Naive thymus-derived CD4-positive, alpha-beta T cell (primary cell): ENCODE data around the gene SLC22A17. TPM values are rescaled to one million over a fixed set of nuclear protein-coding genes. Genes with fewer than 3 reads are reported as not detected.

Source experiments
- ATAC-seq: fragments of 150-1000 bp; cut with Tn5 transposase; 2 replicates; pipeline ENCODE4 v1.10.0; 2021; ENCODE audit warnings: mild to moderate bottlenecking, moderate library complexity
- CTCF ChIA-PET: fragments of 350-600 bp; sonication (Branson Sonifier 250); formaldehyde crosslinking; loops from one replicate; lab custom pipeline; 2021; ENCODE audit warnings: antibody characterized with exemption; lab: Charles Lee
- POLR2A ChIA-PET: fragments of 350-600 bp; sonication (Branson Sonifier 250); formaldehyde crosslinking; loops from one replicate; lab custom pipeline; 2021; ENCODE audit warnings: antibody characterized with exemption, inconsistent platforms; lab: Charles Lee
- DNase-seq, 9 donors: peaks; one replicate each; pipeline versions ENCODE4 v3.0.0 to v3.0.0-alpha.2; 2020 to 2022; ENCODE audit warnings: mixed read lengths in 1 of 9
- H3K27ac ChIP-seq: one replicate; pipeline ENCODE4 v1.7.0; 2013; ENCODE audit warnings: mild to moderate bottlenecking, low read depth, low read length, moderate library complexity
- H3K27me3 ChIP-seq, 2 donors: one replicate each; pipeline ENCODE4 v1.7.0; 2013; ENCODE audit warnings: low read length in 2 of 2, mild to moderate bottlenecking in 2 of 2, moderate library complexity in 2 of 2; ENCODE audit not compliant: control insufficient read depth in 2 of 2, insufficient read depth in 2 of 2
- H3K36me3 ChIP-seq, 3 experiments: 1 replicate in 2 of 3; 2 replicates in 1 of 3; pipeline ENCODE4 v1.7.0; 2013; ENCODE audit warnings: low read length in 3 of 3, mild to moderate bottlenecking in 3 of 3, moderate library complexity in 1 of 3; ENCODE audit not compliant: insufficient read depth in 3 of 3, control insufficient read depth in 2 of 3
- H3K4me1 ChIP-seq, 2 donors: one replicate each; pipeline ENCODE4 v1.7.0; 2013; ENCODE audit warnings: low read length in 2 of 2, mild to moderate bottlenecking in 2 of 2, moderate library complexity in 1 of 2; ENCODE audit not compliant: control insufficient read depth in 2 of 2, insufficient read depth in 2 of 2
- H3K4me3 ChIP-seq: 2 replicates; pipeline ENCODE4 v1.7.0; 2013; ENCODE audit warnings: mild to moderate bottlenecking, low read length
- H3K9me3 ChIP-seq, 3 experiments: 1 replicate in 2 of 3; 2 replicates in 1 of 3; pipeline ENCODE4 v1.7.0; 2013; ENCODE audit warnings: low read length in 3 of 3; ENCODE audit not compliant: control insufficient read depth in 2 of 3
- H3K27ac Mint-ChIP-seq, 9 donors: one replicate each; pipeline ENCODE4 v1.8.0; 2020 to 2022; ENCODE audit warnings: mixed read lengths in 9 of 9, mild to moderate bottlenecking in 8 of 9, moderate library complexity in 5 of 9, inconsistent platforms in 2 of 9
- H3K27me3 Mint-ChIP-seq, 5 donors: one replicate each; pipeline ENCODE4 v1.8.0; 2021 to 2022; ENCODE audit warnings: mixed read lengths in 5 of 5, mild to moderate bottlenecking in 1 of 5
- H3K36me3 Mint-ChIP-seq, 5 donors: one replicate each; pipeline ENCODE4 v1.8.0; 2020 to 2022; ENCODE audit warnings: mixed read lengths in 5 of 5, mild to moderate bottlenecking in 3 of 5, inconsistent platforms in 1 of 5
- H3K4me1 Mint-ChIP-seq, 7 donors: one replicate each; pipeline ENCODE4 v1.8.0; 2020 to 2022; ENCODE audit warnings: mixed read lengths in 7 of 7, mild to moderate bottlenecking in 3 of 7, inconsistent platforms in 1 of 7
- H3K4me3 Mint-ChIP-seq, 10 donors: one replicate each; pipeline ENCODE4 v1.8.0; 2020 to 2022; ENCODE audit warnings: mild to moderate bottlenecking in 10 of 10, mixed read lengths in 10 of 10, moderate library complexity in 6 of 10, inconsistent platforms in 2 of 10
- H3K9me3 Mint-ChIP-seq, 11 donors: one replicate each; pipeline ENCODE4 v1.8.0; 2020 to 2022; ENCODE audit warnings: mixed read lengths in 11 of 11, mild to moderate bottlenecking in 4 of 11, inconsistent platforms in 1 of 11, moderate library complexity in 1 of 11
- intact Hi-C, 2 donors: fragments of 100-400 bp; cut with micrococcal nuclease; formaldehyde crosslinking; loops; one replicate each; pipeline ENCODE4 v1.15.1; 2023
- polyA plus RNA-seq, 2 donors: library from polyadenylated mRNA; unstranded; fragments of 300-500 nt; fragmentation: Illumina TruSeq; gene quantifications; one replicate each; pipeline ENCODE4 v1.2.3, GENCODE V29; 2021
- total RNA-seq, 6 experiments: library from RNA in 5 of 6; stranded (reverse) in 5 of 6; gene quantifications; 1 replicate in 5 of 6; 2 replicates in 1 of 6; pipeline ENCODE4 v1.2.3 and lab custom pipeline; 2021 to 2026

SLC22A17 gene
- total and polyA plus RNA-seq, 7 experiments from 2014 or later, result 1.9 to 30.0 (median 10.8) TPM

- no peaks in the 10 kb centered on the region for H3K27me3 ChIP-seq
- Mint-ChIP-seq H3K9me3 (no peaks in the 10 kb centered on the region), H3K27ac (no peak overlapping the region), H3K4me1 (peaks cover 10 to 18% (median 15%) of the 10 kb centered on the region in 7 donors), H3K36me3 (peaks cover 0 to 4% (median 0%) of the 10 kb centered on the region in 5 donors), H3K4me3 (no peak overlapping the region), H3K27me3 (peaks cover 0 to 28% (median 15%) of the 10 kb centered on the region in 5 donors)
- H3K9me3 ChIP-seq, result no peaks in the 10 kb centered on the region
- H3K4me3 ChIP-seq, result no peak overlapping the region
- no peak overlapping the region for H3K27ac ChIP-seq
- CTCF ChIA-PET, result no interaction called here
- no peaks in the 10 kb centered on the region for H3K4me1 ChIP-seq
- H3K36me3 ChIP-seq, result peaks cover 0 to 8% (median 0%) of the 10 kb centered on the region in 3 experiments
- POLR2A ChIA-PET, result interaction anchor here (0.6 kb wide), 1 partner anchor 1469 kb away, joined by 3 read pairs; no protein-coding TSS in a partner anchor
- DNase-seq (no peak), ATAC-seq (no peak)
- intact Hi-C loops, result no loop called here
These were observed 4.4 kb downstream of the SLC22A17 start for GRCh38 chr14:23348297-23348655.

GRCh38 chr14:23347406-23348296 is 5.0 kb downstream of the SLC22A17 start:
- Mint-ChIP-seq H3K27ac (no peak overlapping the region), H3K4me1 (peaks cover 5 to 13% (median 8%) of the 10 kb centered on the region in 7 donors), H3K27me3 (peaks cover 0 to 28% (median 11%) of the 10 kb centered on the region in 5 donors), H3K9me3 (no peaks in the 10 kb centered on the region), H3K36me3 (peaks cover 0 to 4% (median 0%) of the 10 kb centered on the region in 5 donors), H3K4me3 (no peak overlapping the region)
- CTCF ChIA-PET, result no interaction called here
- DNase-seq (no peak), ATAC-seq (no peak)
- no peaks in the 10 kb centered on the region for H3K4me1 ChIP-seq
- no peak overlapping the region for H3K27ac ChIP-seq
- peaks cover 0 to 8% (median 0%) of the 10 kb centered on the region in 3 experiments for H3K36me3 ChIP-seq
- no peaks in the 10 kb centered on the region for H3K27me3 ChIP-seq
- no peak overlapping the region for H3K4me3 ChIP-seq
- POLR2A ChIA-PET, result interaction anchor here (0.6 kb wide), 1 partner anchor 1469 kb away, joined by 3 read pairs; no protein-coding TSS in a partner anchor
- no peaks in the 10 kb centered on the region for H3K9me3 ChIP-seq
- intact Hi-C loops, result no loop called here

- Histone ChIP-seq H3K27ac (no peak overlapping the region), H3K4me1 (no peaks in the 10 kb centered on the region), H3K4me3 (no peak overlapping the region), H3K27me3 (no peaks in the 10 kb centered on the region), H3K9me3 (no peaks in the 10 kb centered on the region), H3K36me3 (peaks cover 0 to 8% (median 0%) of the 10 kb centered on the region in 3 experiments)
- no peaks in the 10 kb centered on the region for H3K9me3 Mint-ChIP-seq
- no peak for ATAC-seq
- POLR2A ChIA-PET, result no interaction called here
- peaks cover 0 to 34% (median 11%) of the 10 kb centered on the region in 5 donors for H3K27me3 Mint-ChIP-seq
- peaks cover 4 to 13% (median 8%) of the 10 kb centered on the region in 7 donors for H3K4me1 Mint-ChIP-seq
- H3K36me3 Mint-ChIP-seq, result peaks cover 0 to 4% (median 0%) of the 10 kb centered on the region in 5 donors
- CTCF ChIA-PET, result interaction anchor here (1.0 kb wide), 1 partner anchor 11 kb away, joined by 3 read pairs; no protein-coding TSS in a partner anchor
- DNase-seq, result no peak
- no peak overlapping the region for H3K4me3 Mint-ChIP-seq
- intact Hi-C loops, result no loop called here
- H3K27ac Mint-ChIP-seq, result no peak overlapping the region
These were observed 5.8 kb downstream of the SLC22A17 start for GRCh38 chr14:23346693-23347405.

- H3K36me3 Mint-ChIP-seq, result peaks cover 0 to 4% (median 0%) of the 10 kb centered on the region in 5 donors
- peaks cover under 1 to 8% (median 4%) of the 10 kb centered on the region in 7 donors for H3K4me1 Mint-ChIP-seq
- POLR2A ChIA-PET, result no interaction called here
- H3K27ac Mint-ChIP-seq, result peak overlapping the region in 2 of 9 donors; percentile 24 to 40
- H3K36me3 ChIP-seq, result peaks cover 0 to 8% (median 0%) of the 10 kb centered on the region in 3 experiments
- no peaks in the 10 kb centered on the region for H3K4me1 ChIP-seq
- ATAC-seq, result no peak
- no peaks in the 10 kb centered on the region for H3K9me3 ChIP-seq
- no peaks in the 10 kb centered on the region for H3K27me3 ChIP-seq
- H3K27me3 Mint-ChIP-seq, result peaks cover 0 to 29% (median 8%) of the 10 kb centered on the region in 5 donors
- no peak overlapping the region for H3K27ac ChIP-seq
- H3K4me3 ChIP-seq, result no peak overlapping the region
- CTCF ChIA-PET, result interaction anchor here (0.7 to 1.0 kb wide), 2 partner anchors 10 to 25 kb away, joined by 3 read pairs; partner anchors contain the start of gene PABPN1
- no peak for DNase-seq
- intact Hi-C loops, result no loop called here
- H3K9me3 Mint-ChIP-seq, result no peaks in the 10 kb centered on the region
- no peak overlapping the region for H3K4me3 Mint-ChIP-seq
These were observed 6.5 kb downstream of the SLC22A17 start for GRCh38 chr14:23345987-23346692.

GRCh38 chr14:23344481-23344880 is 8.2 kb downstream of the SLC22A17 start:
- Histone ChIP-seq H3K4me3 (no peak overlapping the region), H3K27ac (no peak overlapping the region), H3K27me3 (no peaks in the 10 kb centered on the region), H3K4me1 (no peaks in the 10 kb centered on the region), H3K9me3 (no peaks in the 10 kb centered on the region), H3K36me3 (peaks cover 0 to 8% (median 0%) of the 10 kb centered on the region in 3 experiments)
- DNase-seq, result no peak
- H3K27me3 Mint-ChIP-seq, result peaks cover 0 to 22% (median 0%) of the 10 kb centered on the region in 5 donors
- H3K9me3 Mint-ChIP-seq, result peaks cover 0 to 4% (median 0%) of the 10 kb centered on the region in 11 donors
- H3K4me3 Mint-ChIP-seq, result no peak overlapping the region
- peaks cover 0 to 4% (median 0%) of the 10 kb centered on the region in 5 donors for H3K36me3 Mint-ChIP-seq
- POLR2A ChIA-PET, result no interaction called here
- CTCF ChIA-PET, result no interaction called here
- intact Hi-C loops, result no loop called here
- no peak for ATAC-seq
- peak overlapping the region in 1 of 9 donors; percentile 31 for H3K27ac Mint-ChIP-seq
- H3K4me1 Mint-ChIP-seq, result no peaks in the 10 kb centered on the region
